Cardiac muscle cell (in vitro differentiated cells and primary cell): ENCODE measurements around the gene APH1B. TPM values are rescaled to one million over a fixed set of nuclear protein-coding genes. Genes with fewer than 3 reads are reported as not detected.

Experiments
- DNase-seq, 2 donors: peaks; one replicate each; pipeline versions ENCODE4 v3.0.0 to v3.0.0-alpha.2; 2010 to 2017; ENCODE audit warnings: low read depth in 1 of 2, low spot score in 1 of 2
- H3K27ac ChIP-seq: fragments of 200-600 bp; sonication (generic); 2 replicates; pipeline ENCODE4 v1.5.1; 2016
- H3K27me3 ChIP-seq: fragments of 200-600 bp; sonication (generic); 2 replicates; pipeline ENCODE4 v1.6.0; 2016; ENCODE audit warnings: control low read depth
- H3K36me3 ChIP-seq: fragments of 200-600 bp; sonication (generic); 2 replicates; pipeline ENCODE4 v1.5.1; 2016; ENCODE audit warnings: control low read depth
- H3K4me1 ChIP-seq: fragments of 200-600 bp; sonication (generic); 2 replicates; pipeline ENCODE4 v1.8.1; 2017; ENCODE audit warnings: low read depth, mild to moderate bottlenecking, mixed run types
- H3K4me3 ChIP-seq: fragments of 200-600 bp; sonication (generic); 2 replicates; pipeline ENCODE4 v1.5.1; 2016; ENCODE audit warnings: mild to moderate bottlenecking
- H3K9me3 ChIP-seq: fragments of 200-600 bp; sonication (generic); 2 replicates; pipeline ENCODE4 v1.5.1; 2017; ENCODE audit warnings: low read depth, mild to moderate bottlenecking, control low read depth
- CTCF ChIP-seq: IDR thresholded peaks from 2 replicates; pipeline ENCODE4 v1.5.1; 2012; ENCODE audit warnings: low read depth, mild to moderate bottlenecking, low read length
- polyA plus RNA-seq: library from polyadenylated mRNA; unstranded; fragments of >200 nt; fragmentation: Nextera tagmentation; extraction: Ambion mirVana; gene quantifications from 2 replicates; pipeline ENCODE4 v1.2.1, GENCODE V29; 2016
- total RNA-seq: library from RNA; depleted of rRNA; stranded (reverse); fragments of >200 nt; gene quantifications from 2 replicates; pipeline ENCODE4 v1.2.3, GENCODE V29; 2016

Gene APH1B
- total and polyA plus RNA-seq, 2 experiments from 2014 or later = 10.2 to 12.4 TPM

GRCh38 chr15:63277893-63278456 lies 570 bp downstream of the APH1B start:
- Histone ChIP-seq H3K4me3 (peak overlapping the region; percentile 62), H3K27me3 (no peaks in the 10 kb centered on the region), H3K4me1 (peaks cover 9% of the 10 kb centered on the region), H3K9me3 (no peaks in the 10 kb centered on the region), H3K27ac (no peak overlapping the region), H3K36me3 (no peaks in the 10 kb centered on the region)
- TF ChIP-seq CTCF = no peak
- peak in 1 of 2 donors; percentile 13 for DNase-seq

- DNase-seq = no peak
- Histone ChIP-seq H3K27me3 (no peaks in the 10 kb centered on the region), H3K9me3 (no peaks in the 10 kb centered on the region), H3K4me3 (no peak overlapping the region), H3K4me1 (no peaks in the 10 kb centered on the region), H3K36me3 (no peaks in the 10 kb centered on the region), H3K27ac (no peak overlapping the region)
- no peak for TF ChIP-seq CTCF
Observed at GRCh38 chr15:63283126-63283525, 5.7 kb downstream of the APH1B start.

DNA sequence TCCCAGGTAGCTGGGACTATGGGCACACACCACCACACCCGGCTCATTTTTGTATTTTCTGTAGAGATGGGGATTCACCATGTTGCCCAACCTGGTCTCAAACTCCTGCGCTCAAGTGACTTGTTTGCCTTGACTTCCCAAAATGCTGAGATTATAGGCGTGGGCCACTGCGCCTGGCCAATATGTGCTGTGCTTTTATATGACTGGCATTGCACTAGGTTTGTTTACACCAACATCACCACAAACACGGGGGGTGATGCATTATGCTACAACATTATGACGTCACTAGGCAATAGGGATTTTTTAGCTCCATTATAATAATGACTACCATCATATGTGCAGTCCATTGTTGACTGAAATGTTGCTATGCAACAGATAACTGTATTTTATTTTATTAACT lies 6.9 kb downstream of the APH1B start:
- Histone ChIP-seq H3K27ac (no peak overlapping the region), H3K36me3 (no peaks in the 10 kb centered on the region), H3K4me3 (no peak overlapping the region), H3K4me1 (no peaks in the 10 kb centered on the region), H3K9me3 (no peaks in the 10 kb centered on the region), H3K27me3 (no peaks in the 10 kb centered on the region)
- no peak for DNase-seq
- TF ChIP-seq CTCF = no peak

GRCh38 chr15:63287109-63287508 lies 9.7 kb downstream of the APH1B start:
- Histone ChIP-seq H3K36me3 (no peaks in the 10 kb centered on the region), H3K4me1 (no peaks in the 10 kb centered on the region), H3K27me3 (no peaks in the 10 kb centered on the region), H3K27ac (no peak overlapping the region), H3K4me3 (no peak overlapping the region), H3K9me3 (no peaks in the 10 kb centered on the region)
- TF ChIP-seq CTCF = no peak
- DNase-seq = peak in 1 of 2 donors; percentile 47

- Histone ChIP-seq H3K27me3 (no peaks in the 10 kb centered on the region), H3K36me3 (no peaks in the 10 kb centered on the region), H3K27ac (no peak overlapping the region), H3K9me3 (no peaks in the 10 kb centered on the region), H3K4me1 (no peaks in the 10 kb centered on the region), H3K4me3 (no peak overlapping the region)
- DNase-seq = peak in 1 of 2 donors; percentile 6
- no peak for TF ChIP-seq CTCF
Observed at GRCh38 chr15:63288342-63288741, 10.9 kb downstream of the APH1B start.
